ENCODE measurements around the gene PLOD1. TPM values are rescaled to one million over a fixed set of nuclear protein-coding genes. Genes with fewer than 3 reads are reported as not detected.
A peak's percentile ranks its signal among the peaks of the same experiment; 100 is the strongest.
"Not testable (repeated sequence)": the region's sequence is repeated elsewhere in the genome, so short reads cannot be mapped to it uniquely, and the experiment has no call there.

Gene PLOD1
- total RNA-seq, 1 donor from 2014 or later, result 242 TPM

DNA sequence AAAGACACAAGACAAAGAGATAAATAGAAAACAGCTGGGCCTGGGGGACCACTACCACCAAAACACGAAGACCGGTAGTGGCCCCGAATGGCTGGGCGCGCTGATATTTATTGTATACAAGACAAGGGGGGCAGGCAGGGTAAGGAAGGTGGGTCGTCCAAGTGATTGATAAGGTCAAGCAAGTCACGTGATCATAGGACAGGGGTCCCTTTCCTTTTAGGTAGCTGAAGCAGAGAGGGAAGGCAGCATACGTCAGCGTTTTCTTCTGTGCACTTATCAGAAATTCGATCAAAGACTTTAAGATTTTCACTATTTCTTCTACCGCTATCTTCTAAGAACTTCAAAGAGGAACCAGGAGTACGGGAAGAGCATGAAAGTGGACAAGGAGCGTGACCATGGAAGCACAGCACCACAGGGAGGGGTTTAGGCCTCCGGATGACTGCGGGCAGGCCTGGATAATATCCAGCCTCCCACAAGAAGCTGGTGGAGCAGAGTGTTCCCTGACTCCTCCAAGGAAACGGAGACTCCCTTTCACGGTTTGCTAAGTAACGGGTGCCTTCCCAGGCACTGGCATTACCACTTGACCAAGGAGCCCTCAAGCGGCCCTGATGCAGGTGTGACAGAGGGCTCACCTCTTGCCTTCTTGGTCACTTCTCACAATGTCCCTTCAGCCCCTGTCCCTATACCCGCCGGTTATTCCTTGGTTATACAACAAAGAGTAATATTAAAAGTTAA is 21.9 kb upstream of the PLOD1 start:
- DNase-seq, result not testable (repeated sequence)

DNA sequence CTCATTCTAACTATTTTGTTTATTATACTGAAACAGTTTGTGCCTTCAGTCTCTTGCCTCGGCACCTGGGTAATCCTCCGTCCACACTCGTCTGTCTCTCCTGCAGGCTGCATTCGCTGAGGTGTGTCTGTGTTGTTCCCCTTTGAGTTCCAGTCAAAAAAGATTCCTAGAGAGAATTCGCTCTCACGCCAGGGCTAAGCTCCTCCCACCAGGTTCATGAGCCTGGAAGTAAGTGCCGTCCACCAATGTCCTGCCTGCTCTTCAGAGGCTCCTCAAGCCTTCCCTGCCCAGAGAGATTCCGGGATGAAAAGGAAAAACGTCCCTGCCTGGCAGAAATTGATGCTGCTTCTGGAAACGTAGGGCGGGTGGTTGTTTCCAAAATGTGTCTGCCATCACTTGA is 21.2 kb upstream of the PLOD1 start:
- DNase-seq, result peak; percentile 27

DNA sequence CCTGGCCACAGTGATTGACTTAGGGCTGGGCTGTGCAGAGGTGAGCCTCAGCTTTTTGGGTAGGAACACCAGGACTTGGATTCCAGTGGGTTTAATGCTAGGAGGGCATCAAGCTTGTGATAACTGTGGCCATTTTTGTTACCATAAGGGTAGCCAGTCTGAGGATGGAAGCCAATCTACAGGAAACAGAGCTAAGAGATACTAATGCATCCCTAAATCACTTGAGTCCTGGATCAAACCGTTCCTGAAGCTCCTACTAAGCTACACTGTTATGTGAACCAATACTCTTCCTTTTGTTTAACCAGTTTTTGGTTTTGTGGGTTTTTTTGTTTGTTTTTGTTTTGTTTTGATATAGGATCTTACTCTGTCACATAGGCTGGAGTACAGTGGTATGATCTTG is 20.5 kb upstream of the PLOD1 start:
- no peak for DNase-seq

DNA sequence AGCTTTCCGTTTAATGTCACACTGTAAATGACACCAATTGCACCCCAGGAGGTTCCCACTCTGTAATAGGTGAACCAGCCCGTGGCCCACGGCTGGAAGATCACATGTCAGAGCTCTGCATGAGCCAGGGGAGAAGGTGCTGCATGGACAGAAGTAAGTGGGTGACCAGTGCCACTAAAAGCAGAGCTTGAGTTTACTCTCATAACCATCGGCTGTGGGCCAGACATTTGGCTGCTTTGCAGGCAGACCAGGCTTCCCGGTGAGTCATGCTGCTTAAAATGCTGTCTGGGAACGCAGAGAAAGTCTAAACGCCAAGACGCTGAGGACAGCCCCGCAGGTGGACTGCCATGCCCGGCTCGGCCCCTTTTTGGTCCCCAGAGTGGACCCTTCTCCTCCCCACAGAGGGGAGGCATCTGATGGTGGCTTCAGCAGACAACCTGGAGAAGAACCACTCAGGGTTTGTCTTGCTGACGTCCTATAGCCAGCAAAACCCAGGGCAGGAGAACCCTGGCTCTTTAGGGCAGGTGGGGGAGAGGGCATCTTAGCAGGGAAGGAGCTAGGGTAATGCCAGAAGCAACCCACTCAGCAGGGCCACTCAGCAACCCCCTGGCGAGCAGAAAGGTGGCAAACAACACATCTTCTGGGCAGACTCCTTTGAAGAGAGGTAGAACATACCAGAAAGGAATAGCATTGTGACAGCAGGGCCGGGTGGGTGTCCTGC is 15.6 kb upstream of the PLOD1 start:
- DNase-seq, result peak; percentile 65

DNA sequence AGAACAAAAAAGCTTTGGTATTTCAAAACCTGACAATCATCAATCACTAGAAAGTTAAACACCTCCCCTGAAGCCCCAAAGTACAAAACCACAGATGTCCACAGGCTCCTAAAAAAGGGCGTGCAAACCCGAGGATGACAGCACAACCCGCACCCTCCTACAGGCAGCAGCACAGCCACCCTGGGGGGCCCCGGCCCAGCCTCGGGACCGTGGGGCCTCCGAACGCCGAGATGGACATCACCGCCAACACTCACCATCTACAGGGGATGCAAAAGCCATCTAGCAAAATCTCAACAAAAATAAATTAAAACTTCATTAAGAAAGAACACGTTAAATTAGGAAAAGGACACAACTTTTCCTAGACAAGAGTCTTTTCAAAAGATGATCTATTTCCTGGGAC is 14.9 kb upstream of the PLOD1 start:
- no peak for DNase-seq

DNA sequence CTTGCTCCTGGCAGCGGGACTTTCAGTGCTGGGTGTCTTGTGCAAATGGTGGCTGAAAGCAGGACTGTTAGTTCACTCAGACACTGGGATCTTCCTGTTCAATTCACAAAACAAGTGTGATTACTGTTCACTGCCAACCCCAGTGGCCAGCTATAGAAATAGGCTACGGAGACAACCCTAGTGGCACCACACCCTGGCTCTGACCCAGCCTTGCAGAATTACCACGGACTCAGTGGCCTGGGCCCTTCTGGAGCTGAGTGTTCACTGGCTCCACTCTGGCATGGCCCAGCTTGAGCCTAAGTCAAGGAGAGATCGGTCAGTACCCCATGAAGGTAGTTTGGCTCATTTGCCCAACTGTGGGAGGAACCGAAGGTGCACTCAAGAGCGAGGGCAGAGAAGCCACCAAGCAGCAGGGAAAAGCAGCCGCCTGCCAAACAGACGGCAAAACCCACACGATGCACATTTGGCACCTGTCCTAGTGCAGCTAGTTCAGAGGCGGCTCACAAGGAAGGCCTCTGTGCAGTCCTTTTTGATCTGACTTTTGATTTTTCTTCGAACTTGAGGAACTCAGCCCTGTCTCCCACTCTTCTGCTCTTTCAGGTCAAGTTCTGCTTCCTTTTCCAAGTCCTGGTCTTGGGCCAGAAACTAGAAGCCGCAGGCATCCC is 14.1 kb upstream of the PLOD1 start:
- DNase-seq, result no peak

DNA sequence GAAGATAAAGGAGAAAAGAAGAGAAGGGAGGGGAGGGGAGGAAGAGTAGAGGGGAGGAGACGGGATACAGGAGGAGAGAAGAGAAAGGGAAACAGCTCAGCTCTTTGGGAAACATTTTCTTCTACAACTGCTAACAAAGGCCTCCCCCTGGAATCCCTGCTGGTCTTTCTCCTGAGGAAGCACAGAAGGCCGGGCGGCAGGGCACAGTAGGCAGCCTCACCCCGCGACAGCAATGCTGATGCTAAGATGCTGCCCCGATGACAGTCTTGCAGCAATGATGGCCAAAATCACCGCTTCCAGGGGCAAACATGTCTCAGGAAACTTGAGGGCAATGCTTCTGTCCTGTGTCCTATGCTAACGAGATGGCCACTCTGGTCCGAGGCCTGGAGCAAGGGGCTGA is 13.5 kb upstream of the PLOD1 start:
- no peak for DNase-seq

DNA sequence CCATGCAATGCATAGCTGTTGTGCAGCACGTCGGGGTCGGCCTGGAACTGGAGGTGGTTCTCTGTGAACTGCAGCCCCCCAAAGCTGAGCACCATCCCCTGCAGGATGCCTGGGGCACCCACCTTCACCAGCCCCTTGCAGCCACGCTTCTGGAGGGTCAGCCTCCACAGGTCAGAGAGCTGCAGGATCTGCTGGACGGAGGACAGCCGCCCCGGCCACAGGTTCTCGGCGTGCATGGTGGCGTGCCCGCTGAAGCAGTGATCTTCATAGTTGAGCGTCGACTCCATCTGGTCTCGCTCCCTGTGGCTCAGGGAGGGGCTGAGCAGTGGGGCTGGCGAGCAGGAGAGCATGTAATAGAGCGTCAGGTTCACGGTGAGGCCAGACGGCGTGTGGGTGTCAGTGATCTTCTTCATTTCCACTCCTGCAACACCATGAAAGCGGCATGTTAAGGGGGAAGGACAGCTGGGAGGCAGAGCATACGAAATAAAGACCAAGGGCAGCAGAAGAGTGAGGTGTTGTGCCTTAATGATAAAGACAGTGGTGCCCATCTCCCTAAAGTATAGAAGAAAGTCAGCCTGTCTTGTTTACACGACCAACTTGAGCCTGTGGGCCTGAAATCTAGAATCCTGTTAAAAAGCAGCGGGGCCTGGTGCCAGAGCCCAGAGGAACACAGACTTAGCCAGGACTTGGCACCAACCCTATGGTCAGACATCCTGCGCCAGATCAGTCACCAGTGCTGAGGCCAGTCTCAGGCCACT is 11.3 kb upstream of the PLOD1 start:
- no peak for DNase-seq

DNA sequence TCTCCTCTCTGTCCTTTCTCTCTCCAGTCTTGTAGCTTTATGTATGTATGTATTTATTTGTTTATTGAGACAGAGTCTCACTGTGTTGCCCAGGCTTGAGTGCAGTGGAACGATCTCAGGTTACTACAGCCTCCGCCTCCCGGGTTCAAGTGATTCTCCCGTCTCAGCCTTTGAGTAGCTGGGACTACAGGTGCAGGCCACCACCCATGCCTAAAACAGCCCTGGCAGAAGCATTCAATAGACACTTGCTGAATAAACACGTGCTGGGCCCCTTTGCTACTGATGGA is 10.7 kb upstream of the PLOD1 start:
- DNase-seq, result no peak

DNA sequence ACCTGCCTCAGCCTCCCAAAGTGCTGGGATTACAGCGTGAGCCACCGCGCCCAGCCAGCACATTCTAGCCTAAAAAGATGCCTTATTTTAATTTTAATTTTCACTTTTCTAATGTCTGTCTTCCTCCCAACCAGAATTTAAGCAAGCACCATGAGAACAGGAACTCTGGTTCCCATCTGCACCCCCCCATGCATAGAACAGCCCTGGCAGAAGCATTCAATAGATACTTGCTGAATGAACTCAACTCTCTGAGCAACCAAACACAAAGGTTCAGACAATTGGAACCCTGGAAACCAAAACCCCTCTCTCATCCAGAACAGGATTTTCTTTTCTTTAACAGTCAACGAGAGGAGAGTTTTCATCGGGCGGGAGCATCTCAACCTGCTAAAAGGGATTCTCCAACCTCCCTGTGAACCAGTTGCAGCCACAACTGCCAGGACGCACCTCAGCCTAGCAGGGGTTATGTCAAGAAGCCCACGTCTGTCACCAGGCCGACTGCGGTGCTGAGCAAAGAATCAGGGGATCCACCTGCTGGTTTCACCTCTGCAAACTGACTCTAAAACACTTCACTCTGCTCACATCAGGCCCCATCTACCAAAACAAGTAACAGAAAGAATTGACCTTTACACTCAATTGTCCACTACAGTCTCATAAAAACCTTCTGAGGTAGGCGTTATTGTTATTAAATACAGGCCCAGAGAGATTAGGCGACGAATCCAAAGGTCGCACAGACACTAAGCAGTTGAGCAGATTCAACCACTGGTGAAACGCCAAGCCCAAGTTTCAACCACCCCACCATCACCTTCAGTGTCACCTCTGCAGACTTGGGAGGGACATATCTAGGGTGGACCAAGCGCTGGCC is 10.0 kb upstream of the PLOD1 start:
- no peak for DNase-seq

DNA sequence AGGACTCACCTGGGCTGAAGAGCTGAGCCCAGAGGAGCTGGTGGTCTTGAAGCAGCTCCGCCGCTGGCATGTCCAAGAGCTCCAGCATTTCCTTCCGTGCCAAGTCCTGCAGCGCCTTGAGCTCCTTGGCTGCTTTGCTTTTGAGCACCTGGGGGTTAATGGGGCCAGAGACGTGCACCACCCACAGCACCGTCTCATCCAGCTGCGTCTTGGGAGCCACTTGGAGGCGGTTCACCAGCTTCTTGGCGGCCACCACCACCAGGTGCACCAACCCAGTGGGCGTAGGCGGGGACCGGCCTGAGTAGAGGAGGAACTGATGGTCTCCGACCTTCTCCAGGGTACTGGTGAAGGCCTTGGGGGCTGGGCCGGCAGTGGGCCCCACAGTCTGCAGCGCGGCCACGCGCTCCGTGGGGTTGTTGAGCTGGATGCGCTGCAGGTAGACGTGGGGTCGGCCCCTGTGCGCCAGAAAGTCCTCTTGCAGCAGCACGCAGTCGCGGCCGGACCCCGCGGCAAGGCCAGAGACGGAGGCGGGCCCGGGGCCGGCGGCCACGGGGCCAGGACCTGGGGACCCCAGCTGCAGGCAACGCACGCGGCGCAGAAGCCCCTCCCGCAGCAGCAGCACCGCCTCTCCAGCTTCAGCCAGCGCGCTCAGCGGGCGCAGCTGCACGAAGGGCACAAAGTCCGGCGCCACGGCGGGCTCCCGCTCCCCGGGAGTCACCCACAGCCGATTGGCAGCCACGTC is 9.2 kb upstream of the PLOD1 start:
- not testable (repeated sequence) for DNase-seq

DNA sequence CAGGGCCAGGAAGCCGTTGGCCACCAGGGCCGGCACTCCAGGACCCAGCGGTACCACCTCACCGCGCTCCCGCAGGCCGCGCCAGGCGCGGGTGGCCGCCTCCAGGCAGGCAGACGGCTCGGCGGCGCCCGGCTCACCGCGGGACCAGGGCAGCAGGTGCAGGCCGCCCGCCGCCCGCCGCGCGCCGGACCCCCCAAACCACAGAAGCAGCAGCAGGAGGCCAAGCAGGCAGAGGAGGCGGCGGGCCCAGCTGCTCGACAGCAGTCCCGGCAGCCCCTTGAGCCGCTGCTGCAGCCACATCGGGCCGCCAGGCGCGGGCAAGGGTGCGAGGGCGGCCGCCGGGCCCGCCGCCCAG is 8.6 kb upstream of the PLOD1 start:
- DNase-seq, result no peak

DNA sequence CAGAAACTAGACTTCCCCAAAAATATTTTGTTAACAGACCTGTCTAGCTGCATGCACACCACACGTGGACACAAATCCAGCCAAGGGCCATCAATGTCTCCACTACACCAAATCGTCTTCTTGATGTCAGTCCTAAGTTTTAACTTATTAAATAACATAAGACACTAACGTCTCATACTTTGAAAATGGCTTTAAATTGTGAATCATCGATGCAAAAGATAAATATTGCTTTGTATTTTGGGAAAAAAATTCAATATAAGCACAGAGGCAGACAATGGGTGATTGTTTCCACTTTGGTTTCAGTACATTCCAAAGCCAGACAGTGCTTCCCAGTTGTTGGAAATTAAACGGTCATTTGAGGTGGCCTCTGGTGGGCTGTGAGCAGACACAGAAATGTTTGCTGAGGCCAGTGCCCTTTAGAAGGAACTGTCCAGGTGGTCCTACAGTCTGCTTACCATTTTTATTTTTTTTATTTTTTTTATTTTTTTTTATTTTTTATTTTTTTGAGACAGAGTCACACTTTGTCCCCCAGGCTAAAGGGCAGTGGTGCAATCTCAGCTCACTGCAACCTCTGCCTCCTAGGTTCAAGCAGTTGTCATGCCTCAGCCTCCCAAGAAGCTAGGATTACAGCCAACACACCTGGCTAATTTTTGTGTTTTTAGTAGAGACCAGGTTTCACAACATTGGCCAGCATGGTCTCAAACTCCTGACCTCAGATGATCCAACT is 6.5 kb upstream of the PLOD1 start:
- peak; percentile 49 for DNase-seq

DNA sequence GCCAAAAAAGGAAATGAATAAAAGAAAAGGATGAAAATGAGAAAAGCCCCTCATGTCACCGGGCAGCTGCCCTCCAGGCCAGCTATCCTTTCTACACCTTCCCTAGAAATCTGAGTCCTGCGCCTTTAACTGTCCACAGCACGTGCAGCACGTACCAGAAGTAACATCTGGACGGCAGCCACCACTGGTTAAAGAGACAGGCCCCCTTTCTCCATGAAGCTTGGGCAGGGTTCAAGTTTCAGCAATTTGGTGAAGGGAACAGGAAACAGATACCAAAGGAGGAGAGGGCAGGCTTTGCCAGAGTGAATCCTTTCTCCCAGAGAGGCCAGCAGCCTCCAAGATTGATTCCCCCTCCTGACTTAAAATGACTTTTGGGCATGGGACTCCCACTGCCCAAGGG is 4.7 kb upstream of the PLOD1 start:
- peak; percentile 44 for DNase-seq

DNA sequence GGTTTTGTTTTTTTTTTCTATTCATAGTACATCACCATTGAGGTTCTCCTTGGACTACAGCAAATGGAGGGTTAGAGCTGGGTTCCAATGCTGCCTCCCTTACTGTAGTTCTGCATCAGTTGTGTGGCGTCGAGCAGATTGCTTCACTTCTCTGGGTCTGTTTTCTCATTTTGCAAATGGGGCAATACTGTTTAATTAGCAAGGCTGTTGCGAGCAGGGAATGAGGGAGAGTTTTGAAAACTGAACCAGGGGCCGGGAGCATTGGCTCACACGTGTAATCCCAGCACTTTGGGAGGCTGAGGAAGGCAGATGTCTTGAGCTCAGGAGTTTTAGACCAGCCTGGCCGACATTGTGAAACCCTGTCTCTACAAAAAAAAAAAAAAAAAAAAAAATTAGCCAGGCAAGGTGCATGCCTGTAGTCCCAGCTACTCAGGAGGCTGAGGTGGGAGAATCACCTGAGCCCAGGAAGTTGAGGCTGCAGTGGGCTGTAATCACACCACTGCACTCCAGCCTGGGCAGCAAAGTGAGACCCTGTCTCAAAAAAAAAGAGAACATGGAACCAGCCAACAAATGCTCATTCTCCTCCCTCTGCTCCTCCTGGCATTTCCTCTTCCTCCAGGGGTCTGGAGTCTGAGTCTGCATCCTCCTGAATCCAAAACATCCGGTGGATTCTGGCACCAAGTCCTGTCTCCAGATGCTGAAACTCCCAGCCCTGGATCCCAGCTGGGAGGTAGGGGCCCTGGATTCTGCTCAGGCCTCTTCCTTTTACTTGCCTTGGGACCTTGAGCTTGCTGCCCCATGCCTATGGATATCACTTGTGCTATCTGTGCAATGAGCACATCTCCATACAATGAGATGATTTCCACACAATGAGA is 3.7 kb upstream of the PLOD1 start:
- DNase-seq, result peak; percentile 90

DNA sequence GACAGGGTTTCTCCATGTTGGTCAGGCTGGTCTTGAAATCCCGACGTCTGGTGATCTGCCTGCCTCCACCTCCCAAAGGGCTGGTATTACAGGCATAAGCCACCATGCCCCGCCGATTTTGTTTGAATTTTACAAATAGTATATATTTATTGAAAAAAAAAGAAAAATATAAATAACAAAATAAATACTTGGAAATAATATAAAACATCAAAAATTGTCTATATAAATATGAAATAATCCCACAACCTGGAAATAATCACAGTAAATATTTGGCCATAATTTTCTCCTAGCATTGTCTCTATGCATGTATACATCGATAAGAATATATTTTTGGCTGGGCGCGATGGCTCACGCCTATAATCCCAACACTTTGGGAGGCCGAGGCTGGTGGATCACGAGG is 2.7 kb upstream of the PLOD1 start:
- DNase-seq, result no peak

DNA sequence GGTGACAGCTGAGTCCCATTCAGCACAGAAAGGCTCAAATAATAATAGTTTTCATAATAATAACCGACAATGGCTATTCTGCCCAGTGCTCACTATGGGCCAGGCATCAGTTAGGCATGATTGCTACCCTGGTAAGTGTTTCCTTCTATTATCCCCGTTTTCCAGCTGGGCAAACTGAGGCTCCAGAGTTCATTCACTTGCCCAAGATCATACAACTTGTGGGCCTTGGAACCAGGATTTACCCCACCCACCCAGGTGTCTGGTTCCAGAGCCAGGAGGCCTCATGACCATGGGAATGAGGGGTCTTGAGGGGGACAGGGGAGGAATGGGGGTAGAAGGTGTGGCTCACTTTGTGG is 518 bp downstream of the PLOD1 start:
- no peak for DNase-seq

DNA sequence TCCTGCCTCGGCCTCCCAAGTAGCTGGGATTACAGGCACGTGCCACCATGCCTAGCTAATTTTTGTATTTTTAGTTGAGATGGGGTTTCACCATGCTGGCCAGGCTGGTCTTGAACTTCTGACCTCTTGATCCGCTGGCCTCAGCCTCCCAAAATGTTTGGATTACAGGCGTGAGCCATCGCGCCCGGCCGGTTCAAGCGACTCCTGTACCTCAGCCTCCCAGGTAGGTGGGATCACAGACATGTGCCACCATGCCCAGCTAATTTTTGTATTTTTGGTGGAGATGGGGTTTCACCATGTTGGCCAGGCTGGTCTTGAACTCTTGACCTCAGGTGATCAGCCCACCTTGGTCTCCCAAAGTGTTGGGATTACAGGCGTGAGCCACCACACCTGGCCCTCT is 1.2 kb downstream of the PLOD1 start:
- not testable (repeated sequence) for DNase-seq

DNA sequence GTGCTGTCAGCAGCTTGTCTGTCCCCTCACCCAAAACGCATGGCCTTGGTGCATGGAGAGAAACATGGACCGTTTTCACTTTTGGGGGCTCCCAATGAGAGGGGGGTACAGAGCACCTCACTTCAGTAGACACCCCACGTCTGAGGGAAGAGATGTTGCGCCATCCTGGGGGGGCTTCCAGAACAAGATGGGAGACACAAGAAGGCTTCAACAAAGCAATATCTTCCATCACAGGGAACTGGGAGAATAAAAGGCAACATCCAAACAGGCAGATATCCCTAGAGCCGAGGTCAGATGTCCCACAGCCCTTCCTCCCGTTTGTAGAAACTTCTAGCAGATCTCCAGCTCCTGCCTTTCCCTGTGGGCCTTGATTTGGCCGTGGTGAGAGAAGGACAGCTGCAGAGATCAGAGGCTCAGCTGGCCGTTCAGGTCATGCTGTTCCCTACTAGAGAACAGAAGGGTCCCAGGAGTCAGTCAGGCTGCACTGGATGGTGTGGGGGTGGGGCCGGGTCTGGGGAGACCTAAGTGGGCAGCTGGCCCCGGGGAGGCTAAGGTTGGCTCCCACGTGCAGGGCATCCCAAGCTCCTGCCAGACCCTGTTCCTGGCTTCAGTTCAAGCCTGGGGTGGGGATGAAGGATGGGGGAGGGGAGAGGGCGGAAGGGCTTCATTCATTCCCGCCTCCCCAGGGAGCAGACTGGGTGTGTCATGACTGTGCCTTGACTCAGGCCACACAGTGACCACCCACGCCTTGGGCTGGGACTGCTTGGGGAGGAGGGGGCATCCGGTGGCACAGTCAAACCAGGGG is 4.4 kb downstream of the PLOD1 start:
- DNase-seq, result no peak
